Globus pallidus (tissue), 1 donor: Measurements from ENCODE around the gene TAGLN3.

Experiments used
- DNase-seq: peaks from one replicate; pipeline ENCODE4 v3.0.0-alpha.2; 2015; ENCODE audit warnings: low spot score

Gene TAGLN3

DNA sequence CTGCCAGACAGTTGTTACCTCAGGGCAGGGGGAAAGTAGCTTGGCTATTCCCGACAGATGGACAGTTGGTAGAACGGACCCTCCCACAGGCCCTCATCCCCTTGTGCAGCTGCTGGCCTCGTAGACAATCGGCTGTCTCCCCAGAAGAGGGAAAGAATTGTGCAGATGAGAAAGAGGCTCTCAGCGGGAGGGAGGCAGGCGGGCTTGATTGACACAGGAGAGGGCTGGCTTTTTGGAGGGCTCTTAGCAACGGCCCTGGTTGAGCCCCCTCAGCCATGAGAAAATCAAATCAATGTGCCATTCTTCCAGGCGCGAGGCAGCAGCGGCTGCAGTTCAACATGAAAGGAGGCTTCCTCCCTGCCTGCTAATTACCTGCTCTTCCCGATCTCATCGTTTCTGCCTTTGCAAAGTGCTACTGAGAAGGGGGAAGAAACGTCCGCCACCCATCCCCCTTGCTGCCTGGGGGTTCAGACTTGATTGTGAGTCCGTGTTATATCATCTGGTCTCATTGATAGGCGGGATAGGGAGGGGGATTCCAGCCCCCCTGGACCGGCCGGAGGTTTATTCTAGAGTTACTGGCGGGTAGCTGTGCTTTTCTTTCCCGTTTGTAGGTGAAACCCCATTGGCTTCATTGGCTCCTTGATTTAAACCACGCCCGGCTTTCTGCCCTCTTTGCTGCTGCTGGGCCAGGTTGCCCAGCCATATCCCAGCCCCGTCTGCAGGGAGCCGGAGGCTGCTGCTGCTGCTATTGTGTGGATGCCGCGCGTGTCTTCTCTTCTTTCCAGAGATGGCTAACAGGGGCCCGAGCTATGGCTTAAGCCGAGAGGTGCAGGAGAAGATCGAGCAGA lies at the start of gene TAGLN3:
TAGLN3 (plus strand) TSS at position 287 of the 848 bp plus-strand sequence; CDS start at position 788, 501 bp downstream.
- DNase-seq, result peak; percentile 48

DNA sequence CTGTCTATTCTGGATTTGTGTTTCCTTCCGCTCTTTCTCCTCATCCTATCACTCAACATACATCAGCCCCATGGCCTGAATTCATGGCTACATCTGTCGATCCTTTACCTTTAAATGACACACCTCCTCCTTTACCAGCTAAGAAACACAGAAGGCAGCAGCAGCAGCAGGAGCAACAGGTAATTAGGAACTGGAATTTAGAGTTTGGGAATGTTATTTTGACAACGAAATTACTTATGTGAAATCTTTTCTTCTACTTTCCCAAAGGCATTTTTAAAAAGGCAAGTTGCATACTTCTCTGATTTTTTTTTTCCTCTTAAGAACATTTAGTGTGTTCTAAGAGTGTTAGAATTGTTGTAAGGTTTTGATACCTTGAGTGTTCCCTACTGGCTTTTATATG lies 49.0 kb upstream of the TAGLN3 start:
- DNase-seq, result no peak

DNA sequence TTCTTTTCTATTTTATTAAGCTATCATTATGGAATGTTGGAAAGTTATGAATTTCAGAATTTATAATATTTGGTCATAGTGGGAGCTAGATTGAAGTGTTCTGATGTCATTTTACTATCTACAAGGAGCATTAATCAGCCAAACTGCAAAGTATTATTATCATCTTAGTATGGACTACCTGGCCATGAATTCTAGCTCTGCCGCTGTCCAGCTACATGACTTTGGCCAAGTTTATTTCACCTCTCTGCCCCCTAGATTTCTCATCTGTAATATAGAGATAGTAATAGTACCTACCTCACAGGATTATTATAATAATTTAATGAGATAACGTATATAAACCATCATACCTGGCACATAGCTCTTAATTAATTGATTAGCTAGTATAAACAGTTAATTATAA lies 47.7 kb upstream of the TAGLN3 start:
- DNase-seq, result no peak

DNA sequence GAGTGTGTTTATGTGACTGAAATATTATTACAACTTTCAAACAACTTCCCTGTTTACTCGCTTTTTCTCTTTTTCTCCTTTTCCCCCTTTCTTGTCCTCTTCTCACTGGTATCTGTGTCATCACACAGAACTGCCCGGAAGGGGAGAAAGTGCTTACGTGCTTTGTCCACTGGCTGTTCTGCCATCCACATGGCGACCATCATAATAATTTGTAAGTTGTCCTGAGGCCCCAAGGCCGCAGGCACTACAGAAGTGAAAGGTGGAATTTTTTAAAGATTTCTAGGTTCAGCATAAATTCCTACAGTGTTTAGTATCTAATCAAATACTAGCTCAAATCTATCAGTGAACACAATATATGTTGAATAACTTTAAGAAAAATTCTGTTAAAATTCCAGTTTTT lies 46.6 kb upstream of the TAGLN3 start:
- DNase-seq, result no peak

DNA sequence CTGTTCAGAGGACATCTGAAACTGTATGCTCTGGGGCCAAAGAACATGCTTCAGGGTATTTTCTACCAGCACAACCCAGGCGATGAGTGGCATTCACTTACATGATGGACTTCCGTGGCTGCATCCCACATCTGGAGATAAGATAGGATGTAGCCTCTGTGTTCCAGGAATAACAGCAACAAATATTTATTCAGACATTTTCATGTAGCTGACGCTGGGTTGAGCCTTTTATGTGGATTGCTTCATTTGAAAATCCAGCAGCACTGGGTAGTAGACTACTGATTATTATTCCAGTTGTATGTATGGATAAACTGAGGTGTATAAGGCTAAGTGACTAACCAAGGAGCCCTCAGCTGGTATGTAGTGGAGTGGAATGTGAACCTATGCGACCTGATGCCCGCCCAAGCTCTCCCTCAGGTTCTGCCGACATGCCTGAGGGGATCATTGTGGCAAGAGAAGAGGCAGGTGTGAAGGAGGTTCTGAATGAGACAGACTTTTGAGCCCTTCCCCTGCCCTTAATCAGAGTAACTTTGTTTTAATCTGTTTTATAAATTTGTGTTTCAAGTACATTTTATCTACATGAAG lies 45.8 kb upstream of the TAGLN3 start:
- DNase-seq, result no peak

DNA sequence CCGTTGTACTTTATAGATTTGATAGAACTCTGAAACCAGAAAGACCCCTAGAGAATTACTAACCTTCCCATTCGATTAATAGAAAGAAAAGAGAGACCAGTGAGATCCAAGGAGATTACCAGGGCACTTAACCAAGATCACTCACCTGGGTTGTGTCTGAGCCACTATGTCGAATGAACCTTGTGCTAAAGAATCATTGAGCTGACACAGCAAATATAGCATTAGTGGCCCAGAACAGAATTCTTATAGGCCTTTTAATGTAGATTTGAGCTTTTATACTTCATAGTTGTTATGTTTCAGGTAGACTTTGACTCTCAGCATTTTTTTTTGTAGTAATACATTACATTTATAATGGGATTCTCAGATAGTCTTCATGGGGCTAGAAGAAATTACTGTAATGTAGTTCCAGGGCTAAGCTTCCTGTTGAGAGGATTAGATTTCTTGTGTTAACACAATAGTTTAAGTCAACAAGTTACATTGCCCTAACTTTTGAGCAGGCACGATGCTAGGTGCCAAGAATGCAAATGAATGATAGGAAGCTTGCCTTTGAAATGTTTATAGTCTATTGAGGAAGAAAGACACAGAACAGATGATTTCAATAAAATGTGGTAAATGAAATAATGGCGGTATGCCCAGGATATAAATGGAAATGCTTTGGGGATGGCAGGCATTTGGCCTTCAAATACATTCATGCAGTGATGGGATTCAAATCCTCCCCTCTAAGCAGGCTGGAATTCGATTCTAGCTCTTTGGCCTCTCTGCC lies 44.3 kb upstream of the TAGLN3 start:
- DNase-seq, result no peak

DNA sequence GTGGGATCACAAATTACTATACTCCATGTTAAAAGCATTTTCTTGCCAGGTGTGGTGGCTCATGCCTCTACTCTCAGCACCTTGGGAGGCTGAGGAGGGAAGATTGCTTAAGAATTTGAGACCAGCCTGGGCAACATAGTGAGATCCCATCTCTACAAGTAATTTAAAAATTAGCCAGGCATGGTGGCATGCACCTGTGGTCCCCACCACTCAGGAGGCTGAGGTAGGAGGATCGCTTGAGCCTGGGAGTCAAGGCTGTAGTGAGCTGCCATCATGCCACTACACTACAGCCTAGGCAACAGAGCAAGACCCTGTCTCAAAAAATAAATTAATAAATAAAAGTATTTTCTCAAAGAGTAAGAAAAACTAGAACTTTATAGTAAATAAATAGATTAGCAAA lies 42.8 kb upstream of the TAGLN3 start:
- no peak for DNase-seq

DNA sequence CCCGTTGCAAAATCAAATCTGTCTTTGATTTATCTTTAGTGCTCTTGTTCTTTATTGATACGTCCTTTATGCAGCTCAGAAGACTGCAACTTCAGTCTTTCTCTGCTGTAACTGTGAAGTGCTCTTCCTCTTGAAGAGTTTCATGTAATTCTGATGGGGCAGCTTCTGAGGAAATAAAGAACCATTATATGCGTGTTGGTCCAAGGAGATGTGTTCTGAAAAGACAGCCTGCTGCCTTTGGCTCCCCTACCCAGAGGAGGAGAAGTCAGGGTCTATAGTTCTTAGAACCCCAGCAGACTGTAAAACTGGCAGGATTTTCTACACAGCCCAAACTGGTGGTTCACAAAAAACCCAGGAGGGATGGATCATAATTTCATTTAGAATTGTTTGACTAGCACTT lies 42.3 kb upstream of the TAGLN3 start:
- DNase-seq, result peak; percentile 26

DNA sequence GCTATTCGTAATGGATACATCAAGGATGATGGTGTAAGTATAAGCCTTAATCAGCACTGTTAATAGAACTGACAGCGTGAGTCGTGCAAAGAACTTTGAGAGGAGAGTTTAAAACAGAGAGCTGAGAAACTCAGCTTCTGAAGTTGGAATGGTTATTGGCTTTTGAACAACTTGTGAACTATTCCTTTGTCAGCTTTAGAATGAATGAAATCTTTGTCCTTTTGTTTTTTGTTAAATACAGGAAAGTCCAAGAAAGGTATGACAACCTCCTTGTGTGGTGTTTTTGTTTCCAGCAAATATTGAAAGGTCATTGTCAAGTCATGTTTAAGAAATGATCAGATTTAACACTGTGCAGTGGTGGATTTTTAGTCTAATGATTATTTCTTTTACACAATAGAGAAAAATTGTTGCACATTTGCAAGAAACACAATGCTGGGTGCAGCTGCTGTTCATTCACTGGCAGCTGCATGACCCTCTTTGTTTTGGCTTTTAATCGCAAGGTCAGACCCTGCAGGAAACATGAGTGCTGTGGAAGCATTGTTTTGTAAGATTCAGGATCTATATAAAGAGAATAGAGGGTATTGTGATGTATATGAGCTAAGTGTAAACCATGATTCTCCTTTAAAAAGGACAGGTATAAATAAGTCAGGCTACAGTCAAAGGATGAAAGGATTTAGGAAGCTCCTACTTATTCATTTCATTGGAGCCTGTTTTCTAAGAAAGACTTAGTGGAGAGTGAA lies 41.6 kb upstream of the TAGLN3 start:
- peak; percentile 56 for DNase-seq

DNA sequence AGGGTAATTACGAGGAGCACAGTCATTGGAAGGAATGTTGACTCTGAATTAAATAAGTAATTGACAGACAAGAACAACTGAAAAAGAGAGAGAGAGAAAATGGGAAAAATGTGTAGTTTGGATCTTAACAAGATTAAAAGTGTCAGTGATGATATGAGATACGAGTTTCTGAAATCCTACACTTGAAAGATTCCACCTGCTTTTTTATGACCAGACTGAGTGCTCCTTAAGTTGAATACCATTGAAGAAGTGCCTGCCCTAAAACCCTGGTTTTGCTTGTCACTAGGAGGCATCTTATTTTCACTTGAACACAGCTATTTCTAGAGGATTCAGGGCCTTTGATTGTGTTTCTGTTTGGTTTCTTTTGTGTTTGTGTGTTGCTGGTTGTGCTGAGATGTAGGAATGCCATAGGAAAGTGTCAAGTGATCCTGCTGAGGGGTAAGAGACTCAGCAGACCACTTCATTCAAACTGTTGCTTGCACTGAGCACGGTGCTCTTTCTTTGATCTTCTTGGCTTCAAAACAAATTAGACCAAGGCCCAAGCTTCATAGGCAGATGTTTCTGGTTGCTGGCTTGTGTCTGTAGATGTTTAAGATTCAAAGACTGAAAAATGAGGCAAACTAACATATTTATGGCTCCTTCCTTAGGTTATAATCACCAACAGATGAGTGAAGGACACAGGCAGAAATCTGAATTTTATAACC lies 37.1 kb upstream of the TAGLN3 start:
- DNase-seq, result no peak

DNA sequence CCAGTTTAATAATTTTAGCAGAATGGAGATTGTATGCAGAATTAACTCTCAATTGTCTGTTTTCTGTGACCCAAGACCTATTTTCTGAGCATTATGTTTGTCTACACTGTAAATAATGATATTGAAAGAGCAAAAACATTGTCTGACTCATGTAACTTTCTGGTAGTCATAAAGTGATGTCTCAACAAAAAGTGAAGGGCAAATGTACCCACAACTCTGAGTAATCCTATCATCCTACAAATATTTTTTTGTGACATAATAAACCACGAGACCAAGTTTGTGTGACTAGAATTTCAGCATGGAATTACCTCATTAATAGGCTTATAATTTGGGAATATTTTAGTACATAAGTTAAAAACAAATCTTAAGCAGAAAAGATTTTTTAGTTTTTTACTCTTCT lies 35.3 kb upstream of the TAGLN3 start:
- no peak for DNase-seq

DNA sequence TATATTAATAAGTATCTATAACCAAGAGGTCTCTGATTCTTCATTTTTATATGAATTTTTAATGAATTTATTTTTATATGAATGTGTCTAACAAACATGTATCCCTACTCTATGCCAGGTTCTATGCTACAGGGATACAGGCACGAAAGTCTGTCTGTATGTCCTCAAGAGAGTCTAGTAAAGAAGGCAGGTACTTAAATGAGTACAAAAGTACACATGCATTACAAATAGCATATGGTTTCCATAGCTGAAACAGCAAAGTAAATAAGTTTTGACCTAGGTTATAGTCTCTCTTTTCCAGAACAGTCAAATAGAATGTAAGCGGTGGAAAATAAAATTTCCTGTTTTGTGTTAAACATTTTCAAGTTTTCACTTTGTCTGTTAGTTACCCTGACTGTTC lies 33.2 kb upstream of the TAGLN3 start:
- no peak for DNase-seq

DNA sequence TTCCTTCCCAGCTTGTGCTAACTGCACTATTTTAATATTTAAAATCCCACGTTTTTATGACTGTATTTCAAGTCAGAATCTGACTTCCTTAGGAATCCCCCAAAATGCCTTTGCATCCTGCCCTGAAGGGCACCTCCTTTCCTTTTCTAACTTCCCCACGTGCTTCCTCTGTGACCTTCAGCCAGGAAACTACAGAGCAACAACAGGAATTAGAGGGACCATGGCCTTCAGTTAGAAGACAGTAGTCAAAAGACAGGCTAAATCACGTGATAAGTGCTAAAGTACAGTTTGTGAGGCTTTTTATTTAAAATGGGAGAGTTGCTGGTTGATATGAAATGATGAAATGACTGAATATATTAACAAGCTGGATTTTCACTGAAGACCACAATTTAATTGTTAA lies 31.7 kb upstream of the TAGLN3 start:
- DNase-seq, result no peak

DNA sequence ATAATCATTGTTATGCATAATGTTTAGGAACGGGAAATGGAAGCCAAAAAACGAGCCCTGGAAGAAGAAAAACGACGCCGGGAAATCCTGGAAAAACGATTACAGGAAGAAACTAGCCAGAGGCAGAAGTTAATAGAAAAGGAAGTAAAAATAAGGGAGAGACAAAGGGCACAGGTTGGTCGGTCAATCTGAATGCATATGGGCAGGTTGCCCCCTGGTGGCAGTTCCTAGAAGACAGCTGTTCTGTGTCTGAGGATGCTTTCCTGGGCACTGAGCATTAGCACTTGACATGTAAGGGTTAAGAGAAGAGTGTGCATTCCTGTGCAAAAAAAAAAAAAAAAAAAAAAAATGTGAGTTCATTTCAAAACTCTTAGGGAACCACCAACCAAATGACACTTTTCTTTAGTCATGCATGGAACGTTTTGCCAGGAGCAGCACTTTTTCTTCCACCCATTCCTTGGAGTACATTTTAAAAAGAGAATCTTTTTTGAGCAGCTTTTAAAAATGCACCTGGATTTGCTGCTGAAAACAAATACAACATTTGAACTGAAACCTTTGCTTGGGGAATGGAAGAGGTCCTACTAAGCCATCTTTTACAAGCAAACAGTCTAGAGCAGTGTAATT lies 31.0 kb upstream of the TAGLN3 start:
- peak; percentile 76 for DNase-seq

DNA sequence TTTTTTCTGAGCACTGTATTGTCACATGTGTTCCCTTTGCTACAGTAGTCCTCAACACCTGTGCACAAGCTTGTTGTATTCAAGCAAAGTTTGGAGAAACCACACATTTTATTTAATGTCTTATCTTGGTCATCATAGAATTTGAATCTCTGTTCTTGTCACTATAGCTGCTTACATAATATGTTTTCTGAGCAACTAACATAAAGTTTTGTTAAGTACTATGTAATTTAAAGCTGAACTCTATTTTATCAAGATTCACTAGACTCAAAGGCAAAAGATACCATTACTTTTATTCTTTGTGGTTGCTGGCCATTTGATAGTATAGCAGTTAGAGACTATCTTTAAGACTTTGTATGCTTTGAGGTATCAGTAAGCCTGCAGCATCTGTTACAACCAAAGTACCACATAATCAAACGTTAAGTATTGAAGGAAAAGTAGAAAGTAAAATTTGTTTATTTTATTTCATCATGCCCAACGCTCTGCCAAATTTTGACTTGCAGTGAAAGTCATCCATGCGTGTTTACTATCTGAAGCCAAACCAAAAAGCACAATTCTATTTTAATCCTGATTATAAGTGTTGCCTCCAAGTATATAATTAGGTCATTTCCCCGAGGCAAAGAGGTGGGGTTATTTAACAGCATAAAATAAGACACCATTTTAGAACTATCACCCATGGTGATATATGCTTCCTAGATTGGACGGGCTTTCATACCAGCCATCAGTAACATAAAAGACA lies 30.2 kb upstream of the TAGLN3 start:
- no peak for DNase-seq

DNA sequence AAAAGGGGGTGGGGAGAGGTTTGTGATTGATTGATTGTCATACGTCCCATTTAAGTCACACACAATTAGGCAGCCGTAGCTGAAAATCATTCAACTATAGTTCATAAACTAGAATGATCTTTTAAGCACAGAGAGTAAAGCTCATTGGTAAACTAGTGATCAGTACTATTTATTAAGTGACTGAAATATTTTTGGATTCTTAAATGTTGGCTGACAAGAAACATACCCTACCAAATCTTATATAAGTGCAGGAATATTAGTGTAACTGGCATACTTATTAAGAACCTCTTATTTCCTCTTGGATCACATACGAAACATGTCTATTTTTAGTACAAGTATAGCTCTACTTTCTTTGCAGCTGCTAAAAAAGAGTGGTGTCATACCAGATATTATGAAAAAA lies 28.3 kb upstream of the TAGLN3 start:
- DNase-seq, result no peak

DNA sequence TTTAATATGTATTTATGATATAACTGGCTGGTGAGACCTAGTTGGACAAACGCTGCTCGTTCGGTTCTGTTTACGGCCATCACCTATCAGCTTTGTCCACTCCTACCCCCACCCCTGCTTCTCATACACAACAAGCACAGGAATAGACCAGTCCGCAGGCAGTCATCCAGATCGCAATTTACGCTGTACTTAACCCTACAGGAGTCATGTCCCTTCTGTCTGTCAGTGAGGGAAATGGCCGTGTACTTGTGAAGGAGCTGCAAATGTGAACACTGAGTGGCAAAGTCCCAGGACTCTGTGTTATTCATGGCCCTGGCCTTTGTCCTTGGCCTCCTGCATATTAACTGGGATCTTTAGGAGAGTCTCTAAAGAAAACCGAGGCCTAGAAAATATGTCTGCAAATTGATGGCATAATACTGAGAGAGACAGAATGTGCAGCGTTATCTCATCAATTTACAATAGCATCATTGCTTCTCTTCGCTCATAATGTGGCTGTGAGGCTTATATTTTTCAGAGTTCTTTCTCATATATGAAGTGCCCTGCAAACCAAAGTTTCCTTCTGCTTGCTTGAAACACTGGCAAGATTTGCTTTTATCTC lies 27.1 kb upstream of the TAGLN3 start:
- DNase-seq, result no peak

DNA sequence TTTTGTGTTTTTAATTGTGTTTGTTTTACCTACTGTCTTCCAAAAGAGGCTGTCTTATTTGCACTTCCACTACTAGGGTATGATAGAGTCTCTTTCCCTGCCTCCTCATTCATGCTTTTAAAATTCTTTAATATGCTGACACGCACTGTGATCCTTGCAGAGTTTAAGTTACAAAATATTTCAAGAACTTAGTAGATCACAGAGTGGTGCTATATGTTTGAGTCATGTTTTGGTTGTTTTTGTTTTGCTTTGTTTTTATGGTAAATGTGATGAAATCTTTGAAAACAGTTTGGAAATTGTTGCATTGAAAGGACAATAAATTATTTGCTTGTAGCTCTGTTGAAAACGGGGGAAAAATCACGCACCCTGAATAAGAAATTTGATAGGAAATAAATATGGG lies 25.8 kb upstream of the TAGLN3 start:
- no peak for DNase-seq

DNA sequence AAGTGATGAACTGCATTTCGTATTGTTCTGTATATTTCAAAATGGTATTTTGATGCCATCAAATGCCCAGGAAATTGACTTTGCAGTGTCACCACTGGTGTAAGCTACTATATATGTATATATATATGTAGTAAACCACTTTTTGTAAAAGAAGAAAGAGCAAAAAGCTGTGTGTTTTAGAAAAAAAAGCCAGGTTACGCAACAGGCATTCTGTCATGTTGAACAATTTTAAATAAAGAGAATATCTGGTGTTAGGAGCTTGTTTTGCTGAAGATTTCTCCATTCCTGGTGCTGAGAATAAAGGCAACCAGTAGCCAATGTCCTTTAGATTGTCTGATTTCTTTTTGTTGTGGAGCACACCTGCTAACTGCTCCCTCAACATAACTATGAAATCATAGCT lies 23.6 kb upstream of the TAGLN3 start:
- DNase-seq, result no peak

DNA sequence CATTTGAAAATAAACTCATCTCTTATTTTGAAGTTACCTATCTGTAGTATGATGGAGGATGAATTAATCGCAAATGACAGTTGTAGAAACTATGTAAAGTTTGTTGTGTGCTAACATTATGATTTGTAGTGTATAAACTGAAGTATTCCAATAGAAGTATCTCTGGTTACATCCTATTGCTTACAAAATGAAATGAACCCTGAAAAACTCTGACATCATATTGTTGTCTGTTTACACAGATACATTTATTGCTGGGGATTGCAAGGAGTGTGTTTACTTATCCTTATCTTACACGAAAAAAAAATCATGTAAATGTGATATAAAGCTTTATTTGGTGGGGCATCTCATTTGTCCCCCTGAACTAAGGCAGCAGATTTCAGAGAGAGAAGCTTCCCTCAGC lies 22.5 kb upstream of the TAGLN3 start:
- DNase-seq, result no peak
